Measurements from ENCODE around the gene NUP50. TPM values are rescaled to one million over a fixed set of nuclear protein-coding genes. Genes with fewer than 3 reads are reported as not detected.

NUP50 gene
- total and polyA plus RNA-seq, 2 donors from 2014 or later = 11.3 to 64.2 TPM

DNA sequence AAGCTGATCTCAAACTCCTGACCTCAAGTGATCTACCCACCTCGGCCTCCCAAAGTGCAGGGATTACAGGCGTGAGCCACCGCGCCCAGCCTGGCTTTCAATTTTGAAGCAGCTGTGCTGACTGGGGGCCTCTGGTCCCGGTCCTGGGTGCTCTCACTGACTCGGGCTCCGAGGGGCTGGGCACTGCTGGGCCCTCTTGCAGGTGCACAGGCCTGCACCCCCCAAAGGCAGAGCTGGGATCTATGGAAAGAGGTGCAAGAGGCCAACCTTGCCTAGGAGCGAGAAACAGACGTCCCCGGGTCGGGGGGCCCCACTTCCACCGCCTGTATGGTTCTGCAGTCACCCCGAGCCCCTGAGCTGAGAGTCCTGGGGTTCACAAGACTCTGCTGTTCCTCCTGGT is 43.8 kb downstream of the NUP50 start:
- FAIRE-seq (no peak), DNase-seq (no peak)
- TF ChIP-seq, protein P1, sequence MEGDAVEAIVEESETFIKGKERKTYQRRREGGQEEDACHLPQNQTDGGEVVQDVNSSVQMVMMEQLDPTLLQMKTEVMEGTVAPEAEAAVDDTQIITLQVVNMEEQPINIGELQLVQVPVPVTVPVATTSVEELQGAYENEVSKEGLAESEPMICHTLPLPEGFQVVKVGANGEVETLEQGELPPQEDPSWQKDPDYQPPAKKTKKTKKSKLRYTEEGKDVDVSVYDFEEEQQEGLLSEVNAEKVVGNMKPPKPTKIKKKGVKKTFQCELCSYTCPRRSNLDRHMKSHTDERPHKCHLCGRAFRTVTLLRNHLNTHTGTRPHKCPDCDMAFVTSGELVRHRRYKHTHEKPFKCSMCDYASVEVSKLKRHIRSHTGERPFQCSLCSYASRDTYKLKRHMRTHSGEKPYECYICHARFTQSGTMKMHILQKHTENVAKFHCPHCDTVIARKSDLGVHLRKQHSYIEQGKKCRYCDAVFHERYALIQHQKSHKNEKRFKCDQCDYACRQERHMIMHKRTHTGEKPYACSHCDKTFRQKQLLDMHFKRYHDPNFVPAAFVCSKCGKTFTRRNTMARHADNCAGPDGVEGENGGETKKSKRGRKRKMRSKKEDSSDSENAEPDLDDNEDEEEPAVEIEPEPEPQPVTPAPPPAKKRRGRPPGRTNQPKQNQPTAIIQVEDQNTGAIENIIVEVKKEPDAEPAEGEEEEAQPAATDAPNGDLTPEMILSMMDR (IDR thresholded peaks at IDR 0.05; ENCODE audit: borderline replicate concordance, extremely low read depth, insufficient read depth) = no peak
- Histone ChIP-seq H3K27me3 (ENCODE audit: control insufficient read depth, insufficient read depth, low read length) (no peaks in the 10 kb centered on the region), H3K36me3 (ENCODE audit: control insufficient read depth in 2 of 3, insufficient read depth in 3 of 3, low read length in 3 of 3) (peaks cover 0 to 7% (median 0%) of the 10 kb centered on the region in 3 donors), H3K4me1 (ENCODE audit: control insufficient read depth in 2 of 3, insufficient read depth in 2 of 3, low read depth in 1 of 3, low read length in 3 of 3) (no peaks in the 10 kb centered on the region), H3K9ac (ENCODE audit: low read length in 3 of 3) (no peak overlapping the region), H3K4me3 (ENCODE audit: low read length in 3 of 3) (no peak overlapping the region), H3K27ac (ENCODE audit: low read depth in 2 of 2, low read length in 2 of 2) (no peak overlapping the region), H3K9me3 (ENCODE audit: control insufficient read depth in 2 of 3, insufficient read depth in 1 of 3, low read length in 3 of 3) (no peaks in the 10 kb centered on the region)
- intact Hi-C loops (cut with DNase I) = no loop called here

DNA sequence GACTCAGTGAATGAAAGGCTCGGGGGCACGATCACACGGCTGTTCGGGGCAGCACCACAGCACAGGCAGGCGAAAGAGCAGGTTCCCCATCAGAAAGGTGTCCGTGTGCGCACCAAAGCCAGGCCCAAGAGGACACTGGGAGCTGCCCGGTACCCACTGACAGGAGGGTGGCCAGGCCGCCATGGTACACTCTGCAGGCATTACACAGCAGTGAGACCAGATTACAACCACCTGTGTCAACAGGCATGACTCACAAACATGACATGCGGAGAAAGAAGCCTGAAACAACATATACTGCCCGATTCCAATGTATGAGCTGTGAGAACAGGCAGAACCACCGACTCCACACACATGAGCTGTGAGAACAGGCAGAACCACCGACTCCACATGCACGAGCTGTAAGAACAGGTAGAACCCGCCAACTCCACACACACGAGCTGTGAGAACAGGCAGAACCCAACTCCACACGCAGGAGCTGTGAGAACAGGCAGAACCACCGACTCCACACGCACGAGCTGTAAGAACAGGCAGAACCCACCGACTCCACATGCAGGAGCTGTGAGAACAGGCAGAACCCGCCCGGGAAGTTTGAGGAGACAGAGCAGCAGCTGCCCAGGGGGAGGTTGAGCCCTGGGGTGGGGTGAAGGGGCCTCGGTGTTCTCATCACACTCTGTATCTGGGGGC is 44.4 kb downstream of the NUP50 start:
- FAIRE-seq (no peak), DNase-seq (peak in 2 of 5 donors; percentile 40 to 44)
- no peak overlapping the region for H3K27ac ChIP-seq (ENCODE audit: low read depth in 2 of 2, low read length in 2 of 2)
- H3K4me1 ChIP-seq (ENCODE audit: control insufficient read depth in 2 of 3, insufficient read depth in 2 of 3, low read depth in 1 of 3, low read length in 3 of 3) = peaks cover 0 to 2% (median 0%) of the 10 kb centered on the region in 3 donors
- no peaks in the 10 kb centered on the region for H3K9me3 ChIP-seq (ENCODE audit: control insufficient read depth in 2 of 3, insufficient read depth in 1 of 3, low read length in 3 of 3)
- intact Hi-C loops (cut with DNase I) = no loop called here
- H3K27me3 ChIP-seq (ENCODE audit: control insufficient read depth, insufficient read depth, low read length) = no peaks in the 10 kb centered on the region
- H3K9ac ChIP-seq (ENCODE audit: low read length in 3 of 3) = no peak overlapping the region
- H3K36me3 ChIP-seq (ENCODE audit: control insufficient read depth in 2 of 3, insufficient read depth in 3 of 3, low read length in 3 of 3) = peaks cover 0 to 7% (median 0%) of the 10 kb centered on the region in 3 donors
- TF ChIP-seq, protein P1 (IDR thresholded peaks at IDR 0.05; ENCODE audit: borderline replicate concordance, extremely low read depth, insufficient read depth) = no peak
- no peak overlapping the region for H3K4me3 ChIP-seq (ENCODE audit: low read length in 3 of 3)

DNA sequence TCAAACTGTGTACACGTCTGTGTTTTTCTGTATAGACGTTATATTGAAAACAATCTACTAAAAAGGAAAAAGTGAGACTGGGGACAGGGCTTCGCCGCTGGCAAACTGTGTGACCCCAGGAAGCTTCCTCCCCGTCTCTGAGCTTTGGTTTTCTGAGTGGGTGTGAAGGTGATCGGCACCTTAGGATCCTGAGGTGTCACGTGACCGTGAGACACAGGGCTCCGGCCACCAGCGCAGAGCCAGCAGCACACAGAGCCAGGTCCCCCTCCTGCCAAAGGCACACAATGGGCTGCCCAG is 44.9 kb downstream of the NUP50 start:
- no peaks in the 10 kb centered on the region for H3K9me3 ChIP-seq (ENCODE audit: control insufficient read depth in 2 of 3, insufficient read depth in 1 of 3, low read length in 3 of 3)
- no peaks in the 10 kb centered on the region for H3K27me3 ChIP-seq (ENCODE audit: control insufficient read depth, insufficient read depth, low read length)
- TF ChIP-seq, protein P1 (IDR thresholded peaks at IDR 0.05; ENCODE audit: borderline replicate concordance, extremely low read depth, insufficient read depth) = no peak
- H3K4me1 ChIP-seq (ENCODE audit: control insufficient read depth in 2 of 3, insufficient read depth in 2 of 3, low read depth in 1 of 3, low read length in 3 of 3) = peaks cover 0 to 2% (median 0%) of the 10 kb centered on the region in 3 donors
- H3K4me3 ChIP-seq (ENCODE audit: low read length in 3 of 3) = no peak overlapping the region
- H3K27ac ChIP-seq (ENCODE audit: low read depth in 2 of 2, low read length in 2 of 2) = no peak overlapping the region
- H3K9ac ChIP-seq (ENCODE audit: low read length in 3 of 3) = no peak overlapping the region
- intact Hi-C loops (cut with DNase I) = no loop called here
- FAIRE-seq (no peak), DNase-seq (no peak)
- H3K36me3 ChIP-seq (ENCODE audit: control insufficient read depth in 2 of 3, insufficient read depth in 3 of 3, low read length in 3 of 3) = peaks cover 0 to 7% (median 0%) of the 10 kb centered on the region in 3 donors
